ENCODE measurements around the gene CTSD. TPM values are rescaled to one million over a fixed set of nuclear protein-coding genes. Genes with fewer than 3 reads are reported as not detected.

CTSD gene
- total and polyA plus RNA-seq, 8 donors, result 124 to 2,455 (median 147) TPM

GRCh38 chr11:1744891-1745700 is 18.6 kb downstream of the CTSD start:
- Histone ChIP-seq H3K4me3 (no peak overlapping the region), H3K27me3 (peaks cover 14 to 37% of the 10 kb centered on the region in 2 donors), H3K27ac (no peak overlapping the region), H3K9me3 (no peaks in the 10 kb centered on the region), H3K36me3 (peaks cover 0 to 23% of the 10 kb centered on the region in 2 donors), H3K4me1 (peaks cover 0 to 34% of the 10 kb centered on the region in 2 donors)
- TF ChIP-seq CTCF (IDR thresholded peaks at IDR 0.05), result no peak
- ATAC-seq (no peak), DNase-seq (peak in 2 of 4 donors; percentile 17 to 77)
- intact Hi-C loops (cut with DNase I), result no loop called here

- no peaks in the 10 kb centered on the region for H3K9me3 ChIP-seq
- intact Hi-C loops (cut with DNase I), result no loop called here
- ATAC-seq (no peak), DNase-seq (peak in 1 of 4 donors; percentile 31)
- H3K4me1 ChIP-seq, result peaks cover 0 to 27% of the 10 kb centered on the region in 2 donors
- no peak for TF ChIP-seq CTCF (IDR thresholded peaks at IDR 0.05)
- peaks cover 14 to 35% of the 10 kb centered on the region in 2 donors for H3K27me3 ChIP-seq
- H3K4me3 ChIP-seq, result no peak overlapping the region
- peaks cover 0 to 23% of the 10 kb centered on the region in 2 donors for H3K36me3 ChIP-seq
- no peak overlapping the region for H3K27ac ChIP-seq
Measured at GRCh38 chr11:1744137-1744886, 19.4 kb downstream of the CTSD start.

- Histone ChIP-seq H3K27ac (no peak overlapping the region), H3K9me3 (no peaks in the 10 kb centered on the region), H3K27me3 (peaks cover 10 to 34% of the 10 kb centered on the region in 2 donors), H3K4me3 (no peak overlapping the region), H3K4me1 (peaks cover 0 to 21% of the 10 kb centered on the region in 2 donors), H3K36me3 (peaks cover 0 to 23% of the 10 kb centered on the region in 2 donors)
- intact Hi-C loops (cut with DNase I), result no loop called here
- no peak for ATAC-seq
- TF ChIP-seq CTCF (IDR thresholded peaks at IDR 0.05), result no peak
- DNase-seq, result peak in 1 of 4 donors; percentile 26
Measured at GRCh38 chr11:1743585-1744136, 20.1 kb downstream of the CTSD start.

- intact Hi-C loops (cut with DNase I), result no loop called here
- Histone ChIP-seq H3K4me3 (no peak overlapping the region), H3K4me1 (peaks cover 0 to 14% of the 10 kb centered on the region in 2 donors), H3K36me3 (peaks cover 0 to 22% of the 10 kb centered on the region in 2 donors), H3K9me3 (no peaks in the 10 kb centered on the region), H3K27me3 (peaks cover 4 to 34% of the 10 kb centered on the region in 2 donors), H3K27ac (no peak overlapping the region)
- no peak for TF ChIP-seq CTCF (IDR thresholded peaks at IDR 0.05)
- ATAC-seq (no peak), DNase-seq (no peak)
Measured at GRCh38 chr11:1742869-1743584, 20.7 kb downstream of the CTSD start.

Measured in left lung (tissue), 10 donors.